ENCODE data around the gene MX2.
"Not testable (repeated sequence)": the region's sequence is repeated elsewhere in the genome, so short reads cannot be mapped to it uniquely, and the experiment has no call there.

MX2 gene

GRCh38 chr21:41361786-41362604 lies at the start of gene MX2:
Gene MX2, plus strand, starts transcription at chr21:41362027. Its CDS starts 14,880 bp downstream, at chr21:41376907.
- TF ChIP-seq GATA1 (IDR thresholded peaks at IDR 0.05; ENCODE audit: low read depth, low read length): no peak
- TF ChIP-seq POLR2A (IDR thresholded peaks at IDR 0.05; ENCODE audit: low read length): no peak
- no peak for DNase-seq

GRCh38 chr21:41313285-41314164 lies 48.3 kb upstream of the MX2 start:
- DNase-seq: not testable (repeated sequence)

- no peak for DNase-seq
- TF ChIP-seq GATA1 (IDR thresholded peaks at IDR 0.05; ENCODE audit: low read depth, low read length): no peak
- no peak for TF ChIP-seq POLR2A (IDR thresholded peaks at IDR 0.05; ENCODE audit: low read length)
Measured at GRCh38 chr21:41315726-41316125, 46.1 kb upstream of the MX2 start.

- no peak for DNase-seq
- TF ChIP-seq POLR2A (IDR thresholded peaks at IDR 0.05; ENCODE audit: low read length): no peak
- TF ChIP-seq GATA1 (IDR thresholded peaks at IDR 0.05; ENCODE audit: low read depth, low read length): no peak
Measured at GRCh38 chr21:41316200-41317062, 45.4 kb upstream of the MX2 start, which contains the start of gene FAM3B. Gene FAM3B, plus strand, starts transcription at chr21:41316801. Its CDS starts 79 bp downstream, at chr21:41316880.

GRCh38 chr21:41317063-41317392 lies 44.8 kb upstream of the MX2 start:
- TF ChIP-seq GATA1 (IDR thresholded peaks at IDR 0.05; ENCODE audit: low read depth, low read length) (no peak), POLR2A (IDR thresholded peaks at IDR 0.05; ENCODE audit: low read length) (no peak)
- no peak for DNase-seq

- TF ChIP-seq POLR2A (IDR thresholded peaks at IDR 0.05; ENCODE audit: low read length) (no peak), GATA1 (IDR thresholded peaks at IDR 0.05; ENCODE audit: low read depth, low read length) (no peak)
- no peak for DNase-seq
Measured at GRCh38 chr21:41317458-41317857, 44.4 kb upstream of the MX2 start.

- no peak for TF ChIP-seq GATA1 (IDR thresholded peaks at IDR 0.05; ENCODE audit: low read depth, low read length)
- TF ChIP-seq POLR2A (IDR thresholded peaks at IDR 0.05; ENCODE audit: low read length): no peak
- no peak for DNase-seq
Measured at GRCh38 chr21:41318218-41318617, 43.6 kb upstream of the MX2 start.

GRCh38 chr21:41319273-41319672 lies 42.6 kb upstream of the MX2 start:
- TF ChIP-seq GATA1 (IDR thresholded peaks at IDR 0.05; ENCODE audit: low read depth, low read length): no peak
- no peak for TF ChIP-seq POLR2A (IDR thresholded peaks at IDR 0.05; ENCODE audit: low read length)
- DNase-seq: no peak

GRCh38 chr21:41321211-41321907 lies 40.5 kb upstream of the MX2 start:
- TF ChIP-seq POLR2A (IDR thresholded peaks at IDR 0.05; ENCODE audit: low read length): no peak
- TF ChIP-seq GATA1 (IDR thresholded peaks at IDR 0.05; ENCODE audit: low read depth, low read length): no peak
- DNase-seq: no peak

- no peak for DNase-seq
- no peak for TF ChIP-seq GATA1 (IDR thresholded peaks at IDR 0.05; ENCODE audit: low read depth, low read length)
- TF ChIP-seq POLR2A (IDR thresholded peaks at IDR 0.05; ENCODE audit: low read length): no peak
Measured at GRCh38 chr21:41321908-41322495, 39.8 kb upstream of the MX2 start.

- no peak for DNase-seq
- TF ChIP-seq GATA1 (IDR thresholded peaks at IDR 0.05; ENCODE audit: low read depth, low read length): no peak
- no peak for TF ChIP-seq POLR2A (IDR thresholded peaks at IDR 0.05; ENCODE audit: low read length)
Measured at GRCh38 chr21:41322496-41323382, 39.1 kb upstream of the MX2 start.

Measured in erythroblast (primary cell).